GM20000 (cell line): ENCODE data around the gene ASAH2B.

ENCODE experiments used
- DNase-seq: peaks from one replicate; pipeline ENCODE4 v3.0.0; 2012; ENCODE audit warnings: low spot score
- TF ChIP-seq, protein P1 (sequence below): IDR thresholded peaks from 2 replicates; pipeline ENCODE4 v1.5.1; 2012; ENCODE audit warnings: mild to moderate bottlenecking, control low read depth; ENCODE audit errors: extremely low read depth, missing control alignments

ASAH2B gene

DNA sequence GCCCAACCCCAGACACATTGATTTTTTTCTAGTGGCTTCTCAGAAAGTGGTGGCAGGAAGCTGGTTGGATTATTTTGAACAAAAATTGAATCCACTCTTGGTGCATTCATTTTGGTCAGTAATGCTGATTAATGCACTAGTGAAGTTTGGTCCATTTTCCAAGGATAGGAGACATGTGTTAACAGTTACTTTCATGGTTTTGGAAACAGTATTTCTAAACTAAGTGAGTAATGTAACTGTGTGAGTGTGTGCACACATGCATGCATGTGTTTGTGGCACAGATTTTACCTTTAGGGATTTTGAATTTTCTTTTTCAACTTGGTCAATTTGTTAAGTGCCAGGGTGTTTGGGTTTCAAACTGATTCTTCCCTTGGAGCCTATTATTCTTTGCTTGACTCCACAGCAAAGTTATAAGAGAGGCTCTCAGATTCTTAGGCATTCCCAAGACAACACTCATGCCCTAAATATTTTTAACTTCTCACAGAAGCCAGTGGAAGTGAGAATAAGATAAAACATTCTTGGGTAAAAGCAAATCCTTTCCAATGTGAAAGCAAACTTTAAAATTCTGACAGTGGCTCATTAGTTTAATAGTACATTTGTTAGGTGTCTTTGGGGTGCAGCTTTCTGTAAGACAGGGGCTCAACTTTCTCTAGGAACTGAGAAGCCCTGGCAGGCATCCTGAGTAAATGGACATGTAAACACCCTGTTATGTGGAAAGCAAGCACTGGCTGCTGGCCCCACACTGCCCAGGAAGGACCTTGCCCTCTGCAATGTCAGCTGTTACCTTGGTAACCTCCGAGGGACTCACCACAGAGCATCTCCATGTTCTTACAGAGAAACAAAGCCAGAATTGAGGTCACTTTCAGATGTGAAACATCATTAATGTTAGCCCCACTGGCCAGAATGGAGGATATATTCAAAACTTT lies 68.4 kb downstream of the ASAH2B start:
- DNase-seq = no peak
- TF ChIP-seq, protein P1, sequence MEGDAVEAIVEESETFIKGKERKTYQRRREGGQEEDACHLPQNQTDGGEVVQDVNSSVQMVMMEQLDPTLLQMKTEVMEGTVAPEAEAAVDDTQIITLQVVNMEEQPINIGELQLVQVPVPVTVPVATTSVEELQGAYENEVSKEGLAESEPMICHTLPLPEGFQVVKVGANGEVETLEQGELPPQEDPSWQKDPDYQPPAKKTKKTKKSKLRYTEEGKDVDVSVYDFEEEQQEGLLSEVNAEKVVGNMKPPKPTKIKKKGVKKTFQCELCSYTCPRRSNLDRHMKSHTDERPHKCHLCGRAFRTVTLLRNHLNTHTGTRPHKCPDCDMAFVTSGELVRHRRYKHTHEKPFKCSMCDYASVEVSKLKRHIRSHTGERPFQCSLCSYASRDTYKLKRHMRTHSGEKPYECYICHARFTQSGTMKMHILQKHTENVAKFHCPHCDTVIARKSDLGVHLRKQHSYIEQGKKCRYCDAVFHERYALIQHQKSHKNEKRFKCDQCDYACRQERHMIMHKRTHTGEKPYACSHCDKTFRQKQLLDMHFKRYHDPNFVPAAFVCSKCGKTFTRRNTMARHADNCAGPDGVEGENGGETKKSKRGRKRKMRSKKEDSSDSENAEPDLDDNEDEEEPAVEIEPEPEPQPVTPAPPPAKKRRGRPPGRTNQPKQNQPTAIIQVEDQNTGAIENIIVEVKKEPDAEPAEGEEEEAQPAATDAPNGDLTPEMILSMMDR = no peak
